Uterus (tissue), 2 donors: ENCODE results near the gene PTCRA.

Experiments used
- CTCF ChIP-seq, 4 experiments: fragments of 200-600 bp in 2 of 4; fragments of 450-650 bp in 2 of 4; sonication (generic) in 2 of 4; IDR thresholded peaks; one replicate each; pipeline ENCODE4 v1.5.1; 2016 to 2019; ENCODE audit warnings: antibody characterized with exemption in 4 of 4, mild to moderate bottlenecking in 2 of 4, moderate library complexity in 1 of 4
- POLR2A ChIP-seq, 2 donors: fragments of 450-650 bp; IDR thresholded peaks; one replicate each; pipeline ENCODE4 v1.6.1; 2016; ENCODE audit warnings: antibody characterized with exemption in 2 of 2, mild to moderate bottlenecking in 1 of 2, moderate library complexity in 1 of 2

GRCh38 chr6:42966571-42966970, 50.7 kb downstream of the PTCRA start:
- TF ChIP-seq CTCF (IDR thresholded peaks at IDR 0.05) (no peak), POLR2A (IDR thresholded peaks at IDR 0.05) (no peak)
